Activated naive CD4-positive, alpha-beta T cell treated with anti-CD3 and anti-CD28 coated beads, Interleukin-2, amount 50 U/mL, for 24 hours (primary cell): Measurements from ENCODE around the gene SMAD3.

Source experiments
- H3K27ac Mint-ChIP-seq: one replicate; pipeline ENCODE4 v1.8.0; 2021; ENCODE audit warnings: mild to moderate bottlenecking, mixed read lengths
- H3K27me3 Mint-ChIP-seq: one replicate; pipeline ENCODE4 v1.8.0; 2021; ENCODE audit warnings: mixed read lengths
- H3K36me3 Mint-ChIP-seq: one replicate; pipeline ENCODE4 v1.8.0; 2021; ENCODE audit warnings: mixed read lengths
- H3K4me1 Mint-ChIP-seq: one replicate; pipeline ENCODE4 v1.8.0; 2021; ENCODE audit warnings: mixed read lengths
- H3K4me3 Mint-ChIP-seq: one replicate; pipeline ENCODE4 v1.8.0; 2021; ENCODE audit warnings: mild to moderate bottlenecking, mixed read lengths
- H3K9me3 Mint-ChIP-seq: one replicate; pipeline ENCODE4 v1.8.0; 2021; ENCODE audit warnings: mixed read lengths

The SMAD3 gene

GRCh38 chr15:67080900-67081431 lies 15.6 kb downstream of the SMAD3 start:
- Mint-ChIP-seq H3K4me1 (peaks cover 93% of the 10 kb centered on the region), H3K4me3 (peak overlapping the region; percentile 51), H3K36me3 (peaks cover 4% of the 10 kb centered on the region), H3K27me3 (no peaks in the 10 kb centered on the region), H3K27ac (peak overlapping the region; percentile 87), H3K9me3 (no peaks in the 10 kb centered on the region)

- no peaks in the 10 kb centered on the region for H3K9me3 Mint-ChIP-seq
- H3K36me3 Mint-ChIP-seq = peaks cover 2% of the 10 kb centered on the region
- peak overlapping the region; percentile 71 for H3K27ac Mint-ChIP-seq
- H3K4me3 Mint-ChIP-seq = peak overlapping the region; percentile 71
- H3K27me3 Mint-ChIP-seq = no peaks in the 10 kb centered on the region
- peaks cover 93% of the 10 kb centered on the region for H3K4me1 Mint-ChIP-seq
Measured at GRCh38 chr15:67082007-67082536, 16.7 kb downstream of the SMAD3 start.

- Mint-ChIP-seq H3K27me3 (no peaks in the 10 kb centered on the region), H3K4me1 (peaks cover 93% of the 10 kb centered on the region), H3K9me3 (no peaks in the 10 kb centered on the region), H3K4me3 (peak overlapping the region; percentile 71), H3K36me3 (peaks cover 2% of the 10 kb centered on the region), H3K27ac (peak overlapping the region; percentile 71)
Measured at GRCh38 chr15:67083135-67083762, 17.8 kb downstream of the SMAD3 start.

- peaks cover 2% of the 10 kb centered on the region for H3K36me3 Mint-ChIP-seq
- H3K27me3 Mint-ChIP-seq = no peaks in the 10 kb centered on the region
- H3K27ac Mint-ChIP-seq = peak overlapping the region; percentile 90
- no peaks in the 10 kb centered on the region for H3K9me3 Mint-ChIP-seq
- H3K4me3 Mint-ChIP-seq = peak overlapping the region; percentile 71
- H3K4me1 Mint-ChIP-seq = peaks cover 96% of the 10 kb centered on the region
Measured at GRCh38 chr15:67084561-67084960, 19.2 kb downstream of the SMAD3 start.

GRCh38 chr15:67085237-67085817 lies 19.9 kb downstream of the SMAD3 start:
- H3K9me3 Mint-ChIP-seq = no peaks in the 10 kb centered on the region

GRCh38 chr15:67085818-67086636 lies 20.6 kb downstream of the SMAD3 start:
- peak overlapping the region; percentile 64 for H3K4me3 Mint-ChIP-seq
- no peaks in the 10 kb centered on the region for H3K9me3 Mint-ChIP-seq
- H3K27me3 Mint-ChIP-seq = no peaks in the 10 kb centered on the region
- peak overlapping the region; percentile 87 for H3K27ac Mint-ChIP-seq
- peaks cover 2% of the 10 kb centered on the region for H3K36me3 Mint-ChIP-seq
- H3K4me1 Mint-ChIP-seq = peaks cover 87% of the 10 kb centered on the region

More at GRCh38 chr15:67085237-67085817, 19.9 kb downstream of the SMAD3 start:
- Mint-ChIP-seq H3K27me3 (no peaks in the 10 kb centered on the region), H3K27ac (peak overlapping the region; percentile 84), H3K4me1 (peaks cover 90% of the 10 kb centered on the region), H3K4me3 (peak overlapping the region; percentile 64), H3K36me3 (peaks cover 2% of the 10 kb centered on the region)

GRCh38 chr15:67086637-67086914 lies 21.2 kb downstream of the SMAD3 start:
- peaks cover 2% of the 10 kb centered on the region for H3K36me3 Mint-ChIP-seq
- H3K4me3 Mint-ChIP-seq = peak overlapping the region; percentile 64
- no peaks in the 10 kb centered on the region for H3K9me3 Mint-ChIP-seq
- peak overlapping the region; percentile 87 for H3K27ac Mint-ChIP-seq
- H3K27me3 Mint-ChIP-seq = no peaks in the 10 kb centered on the region
- peaks cover 86% of the 10 kb centered on the region for H3K4me1 Mint-ChIP-seq

GRCh38 chr15:67087507-67088172 lies 22.2 kb downstream of the SMAD3 start:
- Mint-ChIP-seq H3K27me3 (no peaks in the 10 kb centered on the region), H3K9me3 (no peaks in the 10 kb centered on the region), H3K4me3 (peak overlapping the region; percentile 30), H3K27ac (peak overlapping the region; percentile 42), H3K4me1 (peaks cover 82% of the 10 kb centered on the region), H3K36me3 (peaks cover 2% of the 10 kb centered on the region)

GRCh38 chr15:67089217-67090193 lies 24.1 kb downstream of the SMAD3 start:
- H3K9me3 Mint-ChIP-seq = no peaks in the 10 kb centered on the region
- H3K4me3 Mint-ChIP-seq = no peak overlapping the region
- no peak overlapping the region for H3K27ac Mint-ChIP-seq

GRCh38 chr15:67090297-67091070 lies 25.1 kb downstream of the SMAD3 start:
- no peak overlapping the region for H3K4me3 Mint-ChIP-seq
- H3K27ac Mint-ChIP-seq = peak overlapping the region; percentile 59
- no peaks in the 10 kb centered on the region for H3K27me3 Mint-ChIP-seq
- no peaks in the 10 kb centered on the region for H3K9me3 Mint-ChIP-seq
- H3K36me3 Mint-ChIP-seq = peaks cover 5% of the 10 kb centered on the region
- peaks cover 65% of the 10 kb centered on the region for H3K4me1 Mint-ChIP-seq

More at GRCh38 chr15:67089217-67090193, 24.1 kb downstream of the SMAD3 start:
- peaks cover 74% of the 10 kb centered on the region for H3K4me1 Mint-ChIP-seq
- no peaks in the 10 kb centered on the region for H3K27me3 Mint-ChIP-seq
- H3K36me3 Mint-ChIP-seq = peaks cover 4% of the 10 kb centered on the region

- Mint-ChIP-seq H3K4me1 (peaks cover 65% of the 10 kb centered on the region), H3K27me3 (no peaks in the 10 kb centered on the region), H3K9me3 (no peaks in the 10 kb centered on the region), H3K36me3 (peaks cover 8% of the 10 kb centered on the region), H3K27ac (peak overlapping the region; percentile 59), H3K4me3 (no peak overlapping the region)
Measured at GRCh38 chr15:67091071-67091979, 25.9 kb downstream of the SMAD3 start.

GRCh38 chr15:67091980-67092677 lies 26.7 kb downstream of the SMAD3 start:
- H3K4me3 Mint-ChIP-seq = no peak overlapping the region
- H3K4me1 Mint-ChIP-seq = peaks cover 57% of the 10 kb centered on the region
- H3K27ac Mint-ChIP-seq = no peak overlapping the region
- no peaks in the 10 kb centered on the region for H3K27me3 Mint-ChIP-seq
- peaks cover 6% of the 10 kb centered on the region for H3K36me3 Mint-ChIP-seq
- no peaks in the 10 kb centered on the region for H3K9me3 Mint-ChIP-seq
